Choroid plexus epithelial cell (primary cell): ENCODE data around the gene EFNB1.

ENCODE experiments used
- DNase-seq: peaks from one replicate; pipeline ENCODE4 v3.0.0-alpha.2; 2010; ENCODE audit warnings: low read depth
- H3K4me3 ChIP-seq: 2 replicates; pipeline ENCODE4 v1.5.1; 2011; ENCODE audit warnings: low read depth, mild to moderate bottlenecking, control low read depth, low read length, moderate library complexity
- CTCF ChIP-seq: conservative IDR thresholded peaks from 2 replicates; pipeline ENCODE4 v1.5.1; 2011; ENCODE audit warnings: low read depth, mild to moderate bottlenecking, control low read depth, inconsistent platforms, low read length, moderate library complexity

Gene EFNB1

GRCh38 chrX:68829582-68830418, 979 bp downstream of the EFNB1 start:
- DNase-seq, result peak; percentile 47
- no peak for TF ChIP-seq CTCF
- H3K4me3 ChIP-seq, result peak overlapping the region; percentile 73

- H3K4me3 ChIP-seq, result peak overlapping the region; percentile 73
- TF ChIP-seq CTCF, result no peak
- DNase-seq, result no peak
These were observed 1.9 kb downstream of the EFNB1 start for GRCh38 chrX:68830419-68831404.

GRCh38 chrX:68831405-68832100, 2.7 kb downstream of the EFNB1 start:
- no peak for DNase-seq
- no peak for TF ChIP-seq CTCF
- H3K4me3 ChIP-seq, result peak overlapping the region; percentile 73

- H3K4me3 ChIP-seq, result peak overlapping the region; percentile 73
- DNase-seq, result peak; percentile 86
- no peak for TF ChIP-seq CTCF
These were observed 3.2 kb downstream of the EFNB1 start for GRCh38 chrX:68832101-68832416.

GRCh38 chrX:68832516-68833447, 4.0 kb downstream of the EFNB1 start:
- peak overlapping the region; percentile 73 for H3K4me3 ChIP-seq
- DNase-seq, result no peak
- no peak for TF ChIP-seq CTCF

- DNase-seq, result no peak
- H3K4me3 ChIP-seq, result no peak overlapping the region
- no peak for TF ChIP-seq CTCF
These were observed 4.6 kb downstream of the EFNB1 start for GRCh38 chrX:68833448-68833805.
